Measurements from ENCODE around the gene TLR4.

DNA sequence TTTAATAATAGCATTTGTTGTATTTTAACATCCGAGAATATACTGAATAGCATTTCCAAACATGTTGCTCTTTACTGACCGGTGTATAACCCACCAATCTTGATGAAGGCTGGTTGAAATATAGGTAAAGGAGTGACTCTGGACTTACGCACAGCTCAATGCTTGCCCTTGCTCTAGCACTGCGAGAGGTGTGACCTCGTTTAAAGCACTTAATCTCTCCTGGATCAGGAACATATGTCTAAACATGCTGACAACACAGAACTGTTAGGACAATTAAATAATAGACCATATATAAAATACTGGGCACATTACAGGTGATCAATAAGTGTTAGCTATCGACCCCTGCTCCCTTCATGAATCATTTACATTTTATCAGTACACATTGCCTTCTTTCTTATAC, 28.3 kb downstream of the TLR4 start:
- TF ChIP-seq EZH2 (IDR thresholded peaks at IDR 0.05) (no peak), POLR2AphosphoS5 (IDR thresholded peaks at IDR 0.05; ENCODE audit: borderline replicate concordance, low read depth, low read length) (no peak), FOXP2 (optimal IDR thresholded peaks at IDR 0.05; ENCODE audit: control extremely low read depth, extremely low read length, insufficient read depth) (no peak)

All from SK-N-MC (cell line).